Neural progenitor cell (in vitro differentiated cells): ENCODE measurements around the gene HDAC7.

Experiments
- CTCF ChIP-seq: fragments of 200-600 bp; sonication (generic); IDR thresholded peaks from 2 replicates; pipeline ENCODE4 v1.5.1; 2017; ENCODE audit warnings: antibody characterized with exemption, mild to moderate bottlenecking
- EZH2 ChIP-seq: fragments of 200-600 bp; sonication (generic); IDR thresholded peaks from 2 replicates; pipeline ENCODE4 v1.6.1; 2017; ENCODE audit warnings: antibody characterized with exemption, mild to moderate bottlenecking, moderate library complexity
- EZH2phosphoT487 ChIP-seq: fragments of 200-600 bp; sonication (generic); IDR thresholded peaks from 2 replicates; pipeline ENCODE4 v1.6.1; 2017; ENCODE audit warnings: antibody characterized with exemption

- no peak for TF ChIP-seq CTCF
- no peak for TF ChIP-seq EZH2
- TF ChIP-seq EZH2phosphoT487: no peak
These were observed 50.2 kb downstream of the HDAC7 start for GRCh38 chr12:47769234-47770085.
